ENCODE results near the gene CD1C.
"Not testable (repeated sequence)": the region's sequence is repeated elsewhere in the genome, so short reads cannot be mapped to it uniquely, and the experiment has no call there.

The CD1C gene

DNA sequence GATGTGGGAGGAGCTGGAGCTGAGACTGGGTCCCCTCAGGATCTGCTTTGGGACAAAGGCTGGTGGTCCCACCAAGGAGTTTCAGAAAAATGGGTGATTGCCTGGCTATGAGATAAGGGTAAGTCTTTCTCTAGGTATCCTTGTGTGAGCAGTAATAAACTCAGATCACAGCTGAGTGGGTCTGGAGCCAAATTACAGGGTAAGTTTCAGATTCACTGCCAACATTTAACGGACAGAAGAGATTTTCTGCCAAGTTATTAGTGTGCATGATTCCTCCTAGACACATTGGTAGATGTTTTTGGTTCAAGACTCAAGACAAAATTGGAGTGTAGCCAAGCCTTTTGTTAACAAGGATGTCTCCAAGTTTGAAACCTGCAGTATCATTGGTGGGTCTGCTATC lies 34.1 kb downstream of the CD1C start:
- DNase-seq (ENCODE audit: low read depth, low spot score), result no peak
- no peak overlapping the region for H3K4me3 ChIP-seq (ENCODE audit: low read length)

GRCh38 chr1:158324395-158324794 lies 34.7 kb downstream of the CD1C start:
- H3K4me3 ChIP-seq (ENCODE audit: low read length), result no peak overlapping the region
- no peak for DNase-seq (ENCODE audit: low read depth, low spot score)

DNA sequence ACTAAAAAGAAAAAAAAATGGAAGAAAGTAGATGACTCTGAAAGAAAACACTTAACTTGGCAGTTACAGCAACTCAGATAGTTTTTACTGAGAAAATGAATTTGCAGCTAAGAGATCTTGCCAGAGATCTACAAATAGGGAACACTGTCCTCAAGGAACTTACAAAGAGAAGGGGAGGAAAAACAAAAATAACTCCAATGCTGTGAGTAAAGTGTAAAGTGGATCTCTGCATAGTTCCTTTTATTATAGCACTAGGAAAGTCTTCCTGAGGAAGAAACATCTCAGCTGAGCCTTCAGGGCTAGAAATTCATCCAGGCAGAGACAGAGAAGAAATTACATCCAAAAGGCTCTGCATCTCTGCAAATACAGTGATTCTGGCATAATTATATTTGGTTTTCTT lies 37.8 kb downstream of the CD1C start:
- DNase-seq (ENCODE audit: low read depth, low spot score), result no peak
- no peak overlapping the region for H3K4me3 ChIP-seq (ENCODE audit: low read length)

DNA sequence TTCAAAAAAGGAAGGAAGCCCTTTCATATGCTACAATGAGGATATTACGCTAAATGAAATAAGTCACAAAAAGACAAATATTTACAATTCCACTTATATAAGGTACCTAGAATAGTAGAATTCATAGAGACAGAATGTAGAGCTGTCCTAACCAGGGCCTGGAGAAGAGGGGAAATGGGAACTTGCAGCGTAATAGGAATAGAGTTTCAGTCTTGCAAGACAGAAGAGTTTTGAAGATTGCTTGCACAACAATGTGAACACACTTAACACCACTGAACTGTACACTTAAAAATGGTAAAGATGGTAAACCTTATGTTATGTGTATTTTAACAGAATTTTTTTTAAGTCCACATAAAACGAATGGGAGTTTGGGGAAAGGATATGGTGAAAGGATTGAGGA lies 38.7 kb downstream of the CD1C start:
- no peak overlapping the region for H3K4me3 ChIP-seq (ENCODE audit: low read length)
- DNase-seq (ENCODE audit: low read depth, low spot score), result no peak

- peak overlapping the region; percentile 14 for H3K4me3 ChIP-seq (ENCODE audit: low read length)
- no peak for DNase-seq (ENCODE audit: low read depth, low spot score)
Measured at GRCh38 chr1:158329300-158329699, 39.6 kb downstream of the CD1C start.

GRCh38 chr1:158329733-158330132 lies 40.0 kb downstream of the CD1C start:
- H3K4me3 ChIP-seq (ENCODE audit: low read length), result peak overlapping the region; percentile 14
- peak; percentile 90 for DNase-seq (ENCODE audit: low read depth, low spot score)

GRCh38 chr1:158330391-158331105 lies 40.8 kb downstream of the CD1C start:
- DNase-seq (ENCODE audit: low read depth, low spot score), result peak; percentile 54
- H3K4me3 ChIP-seq (ENCODE audit: low read length), result peak overlapping the region; percentile 29

DNA sequence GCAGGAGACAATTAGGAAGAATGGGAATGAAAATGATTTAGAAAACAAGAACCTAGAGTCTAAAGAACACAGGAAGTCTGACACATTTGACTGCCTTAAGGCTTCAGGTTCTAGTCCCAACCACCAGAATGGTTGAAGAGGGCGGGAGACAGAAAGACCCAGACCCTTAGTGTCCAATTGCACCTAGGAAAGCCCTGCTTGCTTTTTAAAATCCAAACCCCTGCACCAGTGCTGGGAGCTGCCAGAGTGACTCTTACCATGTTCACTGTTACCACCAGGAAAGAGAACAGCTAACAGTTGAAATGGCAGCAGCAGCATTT lies 41.3 kb downstream of the CD1C start:
- DNase-seq (ENCODE audit: low read depth, low spot score), result peak; percentile 51
- peak overlapping the region; percentile 29 for H3K4me3 ChIP-seq (ENCODE audit: low read length)

DNA sequence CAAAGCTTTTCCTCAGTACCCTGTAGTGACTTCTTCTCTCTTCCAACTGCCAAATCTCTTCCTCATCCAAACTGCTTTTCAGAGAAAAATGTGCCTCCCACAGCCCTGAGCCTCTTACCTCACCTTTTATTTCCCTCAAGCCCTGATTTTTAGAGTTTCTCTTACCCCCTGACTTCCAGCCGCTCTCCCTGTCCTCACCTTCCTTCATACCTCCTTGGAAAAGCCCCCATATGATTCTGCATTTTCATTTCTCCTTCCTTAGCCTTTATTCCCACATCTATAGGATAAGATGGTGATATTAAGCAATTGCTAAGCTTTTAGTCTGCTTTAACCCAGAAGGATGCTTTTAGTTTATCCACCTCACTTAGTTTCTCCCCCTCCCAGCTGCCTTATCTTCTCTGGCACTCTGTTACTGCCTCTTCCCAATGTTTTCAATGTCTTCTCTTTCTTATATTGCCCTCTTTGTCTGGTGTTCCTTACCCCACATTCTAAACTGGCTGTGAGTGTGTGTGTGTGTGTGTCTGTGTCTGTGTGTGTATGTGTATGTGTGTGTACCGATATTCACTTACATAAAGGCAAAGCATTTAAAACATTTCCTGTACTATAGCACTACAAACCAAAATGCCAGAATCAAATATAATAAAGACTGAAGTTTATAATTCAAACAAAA lies 41.9 kb downstream of the CD1C start, which contains the start of gene CD1B:
Gene CD1B, minus strand, starts transcription at position 51 of the 670 bp plus-strand sequence. CDS start 108 bp downstream, outside the sequence.
- no peak for DNase-seq (ENCODE audit: low read depth, low spot score)
- peak within 1 kb of the TSS; percentile 29 for H3K4me3 ChIP-seq (ENCODE audit: low read length)

- peak; percentile 100 for DNase-seq (ENCODE audit: low read depth, low spot score)
- no peak overlapping the region for H3K4me3 ChIP-seq (ENCODE audit: low read length)
Measured at GRCh38 chr1:158333405-158334155, 43.9 kb downstream of the CD1C start.

DNA sequence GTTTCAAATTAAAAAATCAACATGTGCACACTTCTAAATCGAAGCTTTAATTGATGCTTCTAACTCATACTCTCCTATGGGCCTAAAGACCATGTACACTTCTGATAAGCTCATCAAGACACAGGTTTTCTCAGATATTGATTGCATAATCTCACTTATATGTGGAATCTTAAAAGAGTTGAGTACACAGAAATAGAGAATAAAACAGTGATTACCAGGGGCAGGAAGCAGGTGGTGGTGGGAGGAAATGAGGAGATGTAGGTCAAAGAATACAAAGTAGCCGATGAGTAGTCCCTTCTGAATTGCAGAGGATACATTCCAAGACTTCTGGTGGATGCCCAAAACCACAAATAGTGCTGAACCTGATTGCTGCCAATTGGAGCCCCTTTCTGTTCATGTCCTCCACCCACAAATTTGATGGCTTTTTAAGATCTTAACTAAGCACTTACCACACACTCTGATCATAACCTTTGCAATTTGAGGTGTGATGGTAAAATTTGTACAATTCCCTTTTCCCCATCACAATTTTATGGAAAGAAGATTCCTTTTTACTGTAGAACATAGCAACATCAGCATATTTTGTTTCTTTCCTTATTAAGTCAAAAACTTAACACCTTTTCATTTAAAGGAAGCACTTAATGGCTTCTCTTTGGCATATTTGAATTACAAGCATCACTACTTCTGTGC lies 44.9 kb downstream of the CD1C start:
- DNase-seq (ENCODE audit: low read depth, low spot score), result peak; percentile 89
- no peak overlapping the region for H3K4me3 ChIP-seq (ENCODE audit: low read length)

DNA sequence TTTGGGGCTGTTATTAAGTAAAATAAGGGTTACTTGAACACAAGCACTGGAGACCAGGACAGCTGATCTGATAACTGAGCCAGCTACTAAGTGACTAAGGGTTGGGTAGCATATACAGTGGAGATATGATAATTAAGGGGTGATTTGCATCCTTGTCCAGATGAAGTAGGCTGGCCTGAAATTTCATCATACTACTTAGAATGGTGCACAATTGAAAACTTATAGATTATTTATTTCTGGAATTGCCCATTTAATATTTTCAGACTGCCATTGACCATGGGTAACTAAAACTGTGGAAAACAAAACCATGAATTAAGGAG lies 45.5 kb downstream of the CD1C start:
- H3K4me3 ChIP-seq (ENCODE audit: low read length), result no peak overlapping the region
- no peak for DNase-seq (ENCODE audit: low read depth, low spot score)

GRCh38 chr1:158336413-158336812 lies 46.7 kb downstream of the CD1C start:
- H3K4me3 ChIP-seq (ENCODE audit: low read length); DNase-seq (ENCODE audit: low read depth, low spot score): not testable (repeated sequence)
